Hypothalamus (tissue), 51 donors: Measurements from ENCODE around the gene RNU5D-1.
"Not testable (repeated sequence)": the region's sequence is repeated elsewhere in the genome, so short reads cannot be mapped to it uniquely, and the experiment has no call there.

ENCODE experiments used
- DNase-seq, 51 donors: peaks; one replicate each; lab custom pipeline; 2025; lab: John Stamatoyannopoulos, UW

RNU5D-1 gene

DNA sequence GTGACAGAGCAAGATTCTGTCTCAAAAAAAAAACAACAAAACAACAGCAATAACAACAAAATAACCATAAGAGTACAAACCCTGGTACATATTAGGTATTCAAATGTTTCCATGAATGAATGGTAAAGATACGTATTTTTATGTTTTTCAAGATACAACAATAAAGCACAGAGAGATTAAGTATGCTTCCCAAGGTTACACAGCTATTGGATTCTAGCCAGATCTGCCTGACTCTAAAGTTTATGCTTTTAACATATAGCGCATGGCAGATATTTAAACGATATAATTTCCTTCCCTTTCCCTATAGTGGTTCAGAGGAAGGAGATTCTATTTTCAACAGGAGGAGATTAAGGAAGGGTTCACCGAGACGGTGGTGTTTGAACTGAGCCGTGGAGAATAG lies 25.5 kb downstream of the RNU5D-1 start:
- no peak for DNase-seq

DNA sequence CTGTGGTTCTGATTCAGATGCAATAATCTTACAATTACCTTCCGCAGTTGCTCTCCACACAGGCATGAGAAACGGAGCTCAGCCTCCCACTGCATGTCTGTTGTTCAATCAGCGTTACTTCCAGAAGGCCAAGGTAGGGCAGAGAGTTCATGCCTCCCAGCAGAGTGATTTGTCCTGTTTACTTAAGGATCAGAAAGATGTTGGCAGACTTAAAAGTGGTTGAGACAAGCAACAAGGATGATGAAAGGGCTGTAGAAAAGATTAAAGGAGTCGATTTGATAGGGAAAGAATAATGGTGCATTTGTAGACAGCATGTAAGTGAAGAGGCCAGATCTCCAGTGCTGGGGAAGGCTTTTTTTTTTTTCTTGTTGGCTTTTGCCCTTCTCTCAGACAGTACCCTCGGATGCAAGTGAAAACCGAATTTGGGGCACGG lies 29.8 kb downstream of the RNU5D-1 start:
- DNase-seq, result no peak

DNA sequence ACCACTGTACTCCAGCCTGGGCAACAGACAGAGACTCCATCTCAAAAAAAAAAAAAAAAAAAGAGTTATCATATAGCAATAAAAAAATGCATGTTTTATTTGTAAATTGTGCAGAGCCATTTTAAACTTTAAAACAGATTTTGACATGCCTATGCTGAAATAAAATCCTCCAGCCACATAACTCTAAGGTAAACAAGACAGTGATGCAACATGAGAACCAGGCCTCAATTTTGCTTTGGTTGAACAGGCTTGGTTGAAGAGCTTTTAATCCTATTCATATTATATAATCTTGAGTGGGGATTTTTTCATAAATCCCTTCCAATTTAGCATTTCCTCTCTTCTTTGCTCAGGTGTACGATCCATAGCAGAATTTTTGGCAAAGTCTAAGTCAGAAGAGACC lies 30.4 kb downstream of the RNU5D-1 start:
- DNase-seq, result no peak

DNA sequence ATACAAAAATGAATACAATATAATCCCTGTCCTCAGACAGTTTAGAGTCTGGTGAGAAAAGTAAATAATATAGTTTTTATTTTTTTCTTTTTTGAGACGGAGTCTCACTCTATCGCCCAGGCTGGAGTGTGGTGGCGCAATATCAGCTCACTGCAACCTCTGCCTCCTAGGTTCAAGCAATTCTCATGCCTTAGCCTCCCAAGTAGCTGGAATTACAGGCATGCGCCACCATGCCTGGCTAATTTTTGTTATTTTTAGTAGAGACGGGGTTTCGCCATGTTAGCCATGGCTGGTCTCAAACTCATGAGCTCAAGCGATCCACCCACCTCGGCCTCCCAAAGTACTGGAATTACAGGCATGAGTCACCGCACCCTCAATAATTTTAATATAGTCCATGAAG lies 31.6 kb downstream of the RNU5D-1 start:
- not testable (repeated sequence) for DNase-seq

DNA sequence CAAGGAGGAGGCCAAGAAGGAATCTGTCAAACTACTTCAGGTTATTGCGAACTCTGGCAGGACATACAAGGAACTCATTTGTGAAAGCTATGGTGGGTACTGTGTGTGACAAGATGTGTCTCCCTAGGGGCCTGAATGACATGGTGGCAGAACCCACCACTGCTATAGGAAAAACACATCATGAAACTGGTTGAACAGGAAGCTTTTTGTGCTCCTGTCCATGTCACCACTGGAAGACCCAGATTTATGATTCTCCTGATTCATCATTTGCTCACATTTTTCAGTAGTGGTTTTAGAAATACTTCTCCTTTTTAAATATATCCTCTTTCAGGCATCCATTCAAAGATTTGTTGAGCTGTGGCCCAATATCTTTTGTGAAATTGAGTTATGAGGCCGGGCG lies 32.8 kb downstream of the RNU5D-1 start:
- no peak for DNase-seq

DNA sequence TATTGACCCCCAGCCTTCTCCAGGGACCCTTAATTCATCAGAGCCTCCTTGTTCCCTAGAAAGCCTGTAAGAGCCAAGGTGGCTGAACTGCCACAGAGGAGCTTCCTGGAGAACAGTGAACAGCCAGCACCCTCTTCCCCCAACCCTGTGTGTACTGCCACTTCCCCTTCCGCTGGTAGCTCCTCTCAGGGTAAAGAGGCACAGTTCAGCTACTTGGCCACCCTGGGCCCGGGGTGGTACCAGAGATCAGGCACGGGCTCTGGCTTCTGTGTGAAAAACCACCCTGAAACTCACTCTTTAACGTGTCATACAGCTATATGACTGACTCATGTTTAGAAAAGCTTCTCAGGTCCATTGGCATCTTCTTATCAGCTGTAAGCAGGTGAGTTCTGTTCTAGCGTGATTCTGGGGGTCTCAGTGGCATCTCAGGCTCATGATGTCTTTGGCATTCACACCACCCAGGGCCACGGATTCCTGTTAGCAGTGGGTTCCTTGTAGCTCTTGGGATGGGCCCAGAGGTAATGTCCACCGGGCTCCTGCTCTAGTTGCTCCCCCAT lies 34.1 kb downstream of the RNU5D-1 start:
- DNase-seq, result peak in 1 of 51 donors; percentile 15

DNA sequence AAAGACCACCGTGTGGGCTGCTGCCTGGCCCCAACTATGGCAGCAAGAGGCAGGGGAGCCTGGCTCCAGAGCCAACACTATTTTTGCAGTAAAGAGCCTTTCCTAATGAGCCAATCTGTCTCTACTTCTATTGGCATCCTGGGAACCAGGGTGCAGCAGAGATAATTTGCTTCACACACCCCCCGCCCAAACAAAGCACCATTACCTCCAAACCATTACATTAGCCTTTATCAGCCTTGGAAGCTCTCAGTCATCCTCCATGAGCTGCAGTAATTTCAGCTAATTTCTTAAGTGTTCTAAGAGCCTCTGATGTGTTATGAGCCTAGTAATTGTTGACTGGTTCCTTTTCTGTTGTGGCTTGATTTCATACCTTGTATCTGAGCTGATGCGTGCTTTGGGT lies 34.9 kb downstream of the RNU5D-1 start:
- no peak for DNase-seq

DNA sequence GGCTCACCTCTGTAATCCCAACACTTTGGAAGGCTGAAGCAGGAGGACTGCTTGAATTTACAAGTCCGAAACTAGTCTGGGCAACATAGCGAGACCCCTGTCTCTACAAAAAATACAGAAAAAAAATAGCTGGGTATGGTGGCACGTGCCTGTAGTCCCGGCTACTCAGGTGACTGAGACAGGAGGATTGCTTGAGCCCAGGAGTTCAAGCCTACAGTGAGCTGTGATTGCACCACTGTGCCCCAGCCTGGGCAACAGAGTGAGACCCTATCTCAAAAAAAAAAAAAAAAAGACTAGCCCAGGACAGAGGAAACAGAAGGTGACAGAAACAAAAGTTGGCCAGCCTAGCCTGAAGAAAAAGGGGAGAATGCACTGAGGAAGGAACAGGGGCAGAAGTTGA lies 35.3 kb downstream of the RNU5D-1 start:
- no peak for DNase-seq

DNA sequence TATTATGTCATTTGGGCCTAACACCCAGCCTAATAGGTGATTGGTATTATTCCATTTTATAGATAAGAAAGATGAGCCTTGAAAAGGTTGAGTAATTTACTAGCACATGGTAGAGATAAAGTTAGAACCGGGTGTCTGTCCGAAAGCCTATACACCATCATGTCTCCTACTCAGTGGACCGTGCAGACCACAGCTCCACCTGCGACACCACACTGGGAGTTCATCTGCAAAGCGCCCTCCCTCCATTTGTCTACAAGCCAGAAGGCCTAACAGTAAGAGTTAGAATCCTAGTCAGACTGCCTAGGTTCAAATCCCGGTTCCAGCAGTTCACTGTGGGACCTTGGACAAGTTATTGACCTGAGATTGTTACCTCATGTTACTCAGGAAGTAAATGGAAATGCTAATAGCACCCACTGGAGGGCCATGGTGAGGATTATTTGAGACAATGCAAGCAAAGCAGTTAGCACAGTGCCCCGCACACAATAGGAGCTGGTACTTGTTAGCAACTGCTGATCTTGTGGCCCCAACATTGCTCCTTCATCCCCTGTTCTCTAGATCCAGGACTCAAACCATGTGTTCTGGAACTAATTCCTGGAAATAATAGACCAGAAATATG lies 36.0 kb downstream of the RNU5D-1 start:
- DNase-seq, result no peak

DNA sequence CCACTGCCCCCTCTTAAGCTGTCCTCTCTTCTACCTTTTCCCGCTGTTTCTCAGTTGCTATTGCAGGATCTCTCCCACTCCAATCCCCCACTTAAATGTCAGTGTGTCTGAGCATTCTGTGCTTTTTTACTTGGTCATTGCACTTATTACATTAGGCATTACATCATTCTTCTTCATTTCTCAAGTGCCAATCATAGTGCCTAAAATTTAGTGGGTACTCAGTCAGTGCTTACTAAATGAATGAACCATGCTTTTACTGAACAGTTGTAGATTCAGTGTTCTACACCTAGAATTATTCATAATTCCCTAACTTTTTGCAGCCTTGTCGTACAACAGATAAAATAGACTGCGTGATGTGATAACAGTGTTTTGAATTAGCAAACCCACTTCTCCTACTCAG lies 37.1 kb downstream of the RNU5D-1 start:
- DNase-seq, result no peak

DNA sequence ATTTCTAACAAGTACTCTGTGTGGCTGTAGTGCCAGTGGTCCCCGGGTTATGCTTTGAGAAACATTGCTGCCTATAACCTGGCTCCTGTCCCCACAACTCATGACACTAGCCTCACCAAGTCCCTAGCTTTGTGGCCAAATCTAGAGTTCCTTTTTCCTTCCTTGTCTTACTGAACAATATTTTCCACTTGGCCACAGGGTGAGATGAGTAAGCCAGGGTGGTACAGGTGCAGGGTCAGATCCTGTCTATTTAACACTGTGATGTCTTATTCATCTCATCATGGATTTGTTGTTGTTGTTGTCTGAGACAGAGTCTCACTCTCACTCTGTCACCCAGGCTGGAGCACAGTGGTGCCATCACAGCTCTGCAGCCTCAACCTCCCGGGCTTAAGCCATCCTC lies 37.8 kb downstream of the RNU5D-1 start:
- DNase-seq, result no peak

DNA sequence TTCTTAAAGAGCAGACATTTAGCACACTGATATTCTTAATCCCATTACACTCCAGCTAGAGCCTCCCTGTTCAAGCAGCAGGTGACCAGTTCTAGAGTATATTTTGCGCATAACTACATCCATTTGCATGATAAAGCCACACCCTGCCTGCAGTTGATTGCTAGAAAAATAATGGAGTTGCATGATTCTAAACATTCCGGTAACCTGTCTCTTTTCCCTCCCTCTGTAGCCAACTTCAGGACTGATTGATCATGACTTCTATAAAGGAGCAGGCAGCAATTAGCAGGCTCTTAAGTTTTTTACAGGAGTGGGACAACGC lies 41.6 kb downstream of the RNU5D-1 start:
- no peak for DNase-seq

DNA sequence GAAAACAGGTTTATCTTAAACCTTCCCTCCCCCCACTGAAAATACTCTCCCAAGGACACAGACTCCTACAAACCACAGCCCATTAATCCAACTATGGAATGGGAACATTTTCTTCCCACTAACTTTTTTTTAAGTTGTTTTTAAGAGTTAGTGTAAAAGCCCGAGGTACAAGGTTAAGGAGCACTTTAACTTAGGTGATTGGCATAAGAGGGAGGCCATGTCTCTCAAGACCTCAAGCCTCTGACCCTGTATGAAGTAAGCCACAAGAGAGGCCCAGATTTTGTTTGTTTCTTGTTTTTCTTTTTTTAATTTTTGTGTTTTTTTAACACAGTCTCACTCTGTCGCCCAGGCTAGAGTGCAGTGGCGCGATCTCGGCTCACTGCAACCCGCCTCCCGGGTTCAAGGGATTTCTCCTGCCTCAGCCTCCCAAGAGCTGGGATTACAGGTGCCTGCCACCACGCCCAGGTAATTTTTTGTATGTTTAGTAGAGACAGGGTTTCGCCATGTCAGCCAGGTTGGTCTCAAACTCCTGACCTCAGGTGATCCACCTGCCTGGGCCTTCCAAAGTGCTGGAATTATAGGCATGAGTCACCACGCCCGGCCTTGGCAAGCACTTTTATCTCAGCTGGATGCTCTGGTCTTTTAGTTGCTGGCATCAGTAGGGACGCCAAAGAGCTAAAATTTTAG lies 42.1 kb downstream of the RNU5D-1 start:
- DNase-seq, result no peak

DNA sequence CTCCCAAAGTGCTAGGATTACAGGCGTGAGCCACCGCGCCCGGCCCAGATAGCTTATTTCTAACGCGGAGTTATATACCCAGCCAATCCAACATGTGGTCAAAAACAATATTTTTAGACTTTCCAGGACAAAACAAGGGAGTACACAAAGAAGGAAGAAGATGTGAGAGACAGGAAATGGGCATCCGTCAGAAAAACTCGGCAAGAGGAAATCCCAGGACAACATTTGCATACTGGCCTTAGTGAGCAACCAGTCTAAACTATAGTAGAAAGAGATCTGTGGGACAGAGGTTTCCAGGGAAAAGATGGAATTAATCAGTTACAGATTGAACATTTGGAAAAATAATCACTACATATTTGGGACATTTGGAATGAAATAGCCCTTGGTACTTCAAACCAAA lies 45.1 kb downstream of the RNU5D-1 start:
- DNase-seq, result no peak

DNA sequence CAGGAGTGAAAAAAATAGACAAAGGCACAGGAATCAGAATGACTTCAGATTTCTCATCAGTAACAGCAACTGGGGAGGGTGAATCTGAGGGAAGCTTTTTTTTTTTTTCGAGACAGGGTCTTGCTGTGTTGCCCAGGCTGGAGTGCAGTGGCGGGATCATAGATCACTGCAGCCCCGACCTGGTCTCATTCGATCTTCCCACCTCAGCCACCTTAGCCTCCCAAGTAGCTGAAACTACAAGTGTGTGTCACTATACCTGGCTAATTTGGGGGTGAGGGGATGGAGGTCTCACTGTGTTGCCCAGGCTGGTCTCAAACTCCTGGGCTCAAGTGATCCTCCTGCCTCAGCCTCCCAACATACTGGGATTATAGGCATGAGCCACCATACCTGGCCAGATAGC lies 45.8 kb downstream of the RNU5D-1 start:
- DNase-seq, result no peak

DNA sequence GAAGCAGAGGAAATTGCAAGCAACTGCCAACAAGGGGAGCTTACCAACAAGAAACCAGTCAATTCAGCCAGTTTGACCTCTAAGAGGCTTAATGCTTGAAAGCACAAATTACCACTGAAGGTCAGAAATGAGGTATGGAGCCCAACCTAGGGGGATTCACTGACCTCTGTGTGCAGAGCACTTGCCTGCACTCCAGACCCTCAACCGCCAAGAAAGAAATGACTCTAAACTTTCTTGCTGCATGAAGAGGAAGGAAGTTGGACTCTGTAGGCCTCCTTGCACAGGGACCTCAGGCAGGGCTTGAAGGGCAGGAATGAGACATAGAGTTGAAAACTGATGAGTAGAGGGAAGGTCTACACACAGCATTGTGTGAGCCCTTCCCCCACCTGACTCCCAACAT lies 46.4 kb downstream of the RNU5D-1 start:
- peak in 1 of 51 donors; percentile 5 for DNase-seq

DNA sequence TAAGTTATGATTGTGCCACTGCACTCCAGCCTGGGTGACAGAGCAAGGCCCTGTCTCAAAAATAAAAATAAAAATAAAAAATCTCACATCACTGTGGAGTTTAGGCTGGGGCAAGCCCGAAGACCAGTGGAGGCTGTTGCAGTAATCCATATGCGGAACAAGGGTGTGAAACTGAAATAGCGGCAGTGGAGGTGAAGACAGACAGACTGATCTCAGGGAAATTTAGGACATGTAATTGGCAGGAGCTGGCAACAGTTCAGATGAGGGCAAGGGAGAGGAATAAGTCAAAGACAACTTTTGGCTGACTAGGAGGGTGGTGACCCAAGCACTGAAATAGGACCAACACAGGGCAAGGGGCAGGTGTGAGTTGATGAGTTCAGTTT lies 48.1 kb downstream of the RNU5D-1 start:
- no peak for DNase-seq

DNA sequence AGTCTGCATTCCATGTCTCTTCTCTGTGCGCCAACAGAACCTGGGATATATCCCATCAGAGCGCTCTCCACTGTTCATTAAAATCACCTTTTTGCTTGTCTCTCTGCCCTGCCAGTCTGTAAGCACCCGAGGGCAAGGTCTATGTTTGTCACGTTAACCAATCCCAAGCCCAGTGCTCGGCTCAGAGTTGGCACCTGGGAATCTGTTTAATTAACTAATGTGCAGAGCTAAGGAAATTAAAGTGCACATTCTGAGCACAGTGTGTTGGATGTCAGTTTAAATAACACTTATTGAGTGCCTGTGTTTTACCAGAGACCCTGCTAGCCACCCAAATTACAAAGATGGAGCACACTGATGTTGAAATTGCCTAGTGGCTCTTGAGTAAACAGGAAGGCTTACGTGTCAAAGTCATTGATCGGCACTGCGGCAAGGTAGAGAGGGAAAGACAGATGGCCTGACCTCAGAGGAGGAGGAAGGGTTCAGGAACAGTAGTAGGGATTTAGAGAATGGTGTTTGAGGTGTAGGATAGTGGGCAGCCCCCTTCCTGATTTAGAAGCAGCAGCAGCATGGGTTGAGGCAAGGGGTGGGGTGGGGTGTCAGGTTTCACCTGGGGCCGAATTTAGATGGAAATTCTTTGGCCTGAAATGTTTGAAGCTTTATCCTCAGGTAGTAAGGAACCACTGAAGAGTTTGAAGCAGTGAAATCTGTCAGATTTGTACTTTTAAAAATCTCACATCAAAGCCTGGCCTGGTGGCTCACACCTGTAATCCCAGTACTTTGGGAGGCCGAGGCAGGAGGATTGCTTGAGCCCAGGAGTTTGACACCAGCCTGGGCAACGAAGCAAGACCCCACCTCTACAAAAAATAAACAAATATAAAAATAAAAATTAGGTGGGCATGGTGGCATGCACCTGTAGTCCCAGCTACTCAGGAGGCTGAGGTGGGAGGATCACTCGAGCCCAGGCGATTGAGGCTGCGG lies 48.8 kb downstream of the RNU5D-1 start:
- no peak for DNase-seq
